ENCODE results near the gene AFMID. TPM values are rescaled to one million over a fixed set of nuclear protein-coding genes. Genes with fewer than 3 reads are reported as not detected.
A peak's percentile ranks its signal among the peaks of the same experiment; 100 is the strongest.

AFMID gene
- total and polyA plus RNA-seq, 2 of the 13 experiments (the other 11 are each of a cell fraction or from before 2014, with no cell fraction given), result 249 to 270 TPM

DNA sequence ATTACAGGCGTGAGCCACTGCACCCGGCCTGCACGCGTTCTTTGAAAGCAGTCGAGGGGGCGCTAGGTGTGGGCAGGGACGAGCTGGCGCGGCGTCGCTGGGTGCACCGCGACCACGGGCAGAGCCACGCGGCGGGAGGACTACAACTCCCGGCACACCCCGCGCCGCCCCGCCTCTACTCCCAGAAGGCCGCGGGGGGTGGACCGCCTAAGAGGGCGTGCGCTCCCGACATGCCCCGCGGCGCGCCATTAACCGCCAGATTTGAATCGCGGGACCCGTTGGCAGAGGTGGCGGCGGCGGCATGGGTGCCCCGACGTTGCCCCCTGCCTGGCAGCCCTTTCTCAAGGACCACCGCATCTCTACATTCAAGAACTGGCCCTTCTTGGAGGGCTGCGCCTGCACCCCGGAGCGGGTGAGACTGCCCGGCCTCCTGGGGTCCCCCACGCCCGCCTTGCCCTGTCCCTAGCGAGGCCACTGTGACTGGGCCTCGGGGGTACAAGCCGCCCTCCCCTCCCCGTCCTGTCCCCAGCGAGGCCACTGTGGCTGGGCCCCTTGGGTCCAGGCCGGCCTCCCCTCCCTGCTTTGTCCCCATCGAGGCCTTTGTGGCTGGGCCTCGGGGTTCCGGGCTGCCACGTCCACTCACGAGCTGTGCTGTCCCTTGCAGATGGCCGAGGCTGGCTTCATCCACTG, 27.0 kb downstream of the AFMID start, which contains the start of gene BIRC5 (continued):
- 0 out of 2 replicates have a peak, but pooled peaks have one; percentile 21 for TF ChIP-seq ZZZ3 (CRISPR knock-in tag; IDR thresholded peaks at IDR 0.05; ENCODE audit: borderline replicate concordance)
- TF ChIP-seq, protein P1, sequence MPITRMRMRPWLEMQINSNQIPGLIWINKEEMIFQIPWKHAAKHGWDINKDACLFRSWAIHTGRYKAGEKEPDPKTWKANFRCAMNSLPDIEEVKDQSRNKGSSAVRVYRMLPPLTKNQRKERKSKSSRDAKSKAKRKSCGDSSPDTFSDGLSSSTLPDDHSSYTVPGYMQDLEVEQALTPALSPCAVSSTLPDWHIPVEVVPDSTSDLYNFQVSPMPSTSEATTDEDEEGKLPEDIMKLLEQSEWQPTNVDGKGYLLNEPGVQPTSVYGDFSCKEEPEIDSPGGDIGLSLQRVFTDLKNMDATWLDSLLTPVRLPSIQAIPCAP (CRISPR knock-in tag; IDR thresholded peaks at IDR 0.05; ENCODE audit: low read depth), result no peak
- TF ChIP-seq SNAPC2 (CRISPR knock-in tag; IDR thresholded peaks at IDR 0.05), result peak; percentile 80; the same call in 1 of the 2 replicates
- TF ChIP-seq HDAC1 (CRISPR knock-in tag; IDR thresholded peaks at IDR 0.05), result peak; percentile 100
- TF ChIP-seq PPARG (CRISPR knock-in tag; conservative IDR thresholded peaks at IDR 0.05), result peak; percentile 52; the same call in 1 of the 2 replicates
- 0 out of 2 replicates have a peak, but pooled peaks have one; percentile 62 for TF ChIP-seq MED13 (CRISPR knock-in tag; IDR thresholded peaks at IDR 0.05)
- TF ChIP-seq, protein P2, sequence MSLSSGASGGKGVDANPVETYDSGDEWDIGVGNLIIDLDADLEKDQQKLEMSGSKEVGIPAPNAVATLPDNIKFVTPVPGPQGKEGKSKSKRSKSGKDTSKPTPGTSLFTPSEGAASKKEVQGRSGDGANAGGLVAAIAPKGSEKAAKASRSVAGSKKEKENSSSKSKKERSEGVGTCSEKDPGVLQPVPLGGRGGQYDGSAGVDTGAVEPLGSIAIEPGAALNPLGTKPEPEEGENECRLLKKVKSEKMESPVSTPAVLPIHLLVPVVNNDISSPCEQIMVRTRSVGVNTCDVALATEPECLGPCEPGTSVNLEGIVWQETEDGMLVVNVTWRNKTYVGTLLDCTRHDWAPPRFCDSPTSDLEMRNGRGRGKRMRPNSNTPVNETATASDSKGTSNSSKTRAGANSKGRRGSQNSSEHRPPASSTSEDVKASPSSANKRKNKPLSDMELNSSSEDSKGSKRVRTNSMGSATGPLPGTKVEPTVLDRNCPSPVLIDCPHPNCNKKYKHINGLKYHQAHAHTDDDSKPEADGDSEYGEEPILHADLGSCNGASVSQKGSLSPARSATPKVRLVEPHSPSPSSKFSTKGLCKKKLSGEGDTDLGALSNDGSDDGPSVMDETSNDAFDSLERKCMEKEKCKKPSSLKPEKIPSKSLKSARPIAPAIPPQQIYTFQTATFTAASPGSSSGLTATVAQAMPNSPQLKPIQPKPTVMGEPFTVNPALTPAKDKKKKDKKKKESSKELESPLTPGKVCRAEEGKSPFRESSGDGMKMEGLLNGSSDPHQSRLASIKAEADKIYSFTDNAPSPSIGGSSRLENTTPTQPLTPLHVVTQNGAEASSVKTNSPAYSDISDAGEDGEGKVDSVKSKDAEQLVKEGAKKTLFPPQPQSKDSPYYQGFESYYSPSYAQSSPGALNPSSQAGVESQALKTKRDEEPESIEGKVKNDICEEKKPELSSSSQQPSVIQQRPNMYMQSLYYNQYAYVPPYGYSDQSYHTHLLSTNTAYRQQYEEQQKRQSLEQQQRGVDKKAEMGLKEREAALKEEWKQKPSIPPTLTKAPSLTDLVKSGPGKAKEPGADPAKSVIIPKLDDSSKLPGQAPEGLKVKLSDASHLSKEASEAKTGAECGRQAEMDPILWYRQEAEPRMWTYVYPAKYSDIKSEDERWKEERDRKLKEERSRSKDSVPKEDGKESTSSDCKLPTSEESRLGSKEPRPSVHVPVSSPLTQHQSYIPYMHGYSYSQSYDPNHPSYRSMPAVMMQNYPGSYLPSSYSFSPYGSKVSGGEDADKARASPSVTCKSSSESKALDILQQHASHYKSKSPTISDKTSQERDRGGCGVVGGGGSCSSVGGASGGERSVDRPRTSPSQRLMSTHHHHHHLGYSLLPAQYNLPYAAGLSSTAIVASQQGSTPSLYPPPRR (CRISPR knock-in tag; IDR thresholded peaks at IDR 0.05; ENCODE audit: borderline replicate concordance), result peak; percentile 57; the same call in 1 of the 2 replicates
- TF ChIP-seq, protein P3, sequence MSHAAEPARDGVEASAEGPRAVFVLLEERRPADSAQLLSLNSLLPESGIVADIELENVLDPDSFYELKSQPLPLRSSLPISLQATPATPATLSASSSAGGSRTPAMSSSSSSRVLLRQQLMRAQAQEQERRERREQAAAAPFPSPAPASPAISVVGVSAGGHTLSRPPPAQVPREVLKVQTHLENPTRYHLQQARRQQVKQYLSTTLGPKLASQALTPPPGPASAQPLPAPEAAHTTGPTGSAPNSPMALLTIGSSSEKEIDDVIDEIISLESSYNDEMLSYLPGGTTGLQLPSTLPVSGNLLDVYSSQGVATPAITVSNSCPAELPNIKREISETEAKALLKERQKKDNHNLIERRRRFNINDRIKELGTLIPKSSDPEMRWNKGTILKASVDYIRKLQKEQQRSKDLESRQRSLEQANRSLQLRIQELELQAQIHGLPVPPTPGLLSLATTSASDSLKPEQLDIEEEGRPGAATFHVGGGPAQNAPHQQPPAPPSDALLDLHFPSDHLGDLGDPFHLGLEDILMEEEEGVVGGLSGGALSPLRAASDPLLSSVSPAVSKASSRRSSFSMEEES (CRISPR knock-in tag; IDR thresholded peaks at IDR 0.05), result peak; percentile 75
- TF ChIP-seq CEBPB (IDR thresholded peaks at IDR 0.05; ENCODE audit: borderline replicate concordance, low read depth, low read length), result no peak
- TF ChIP-seq ZNF589 (CRISPR knock-in tag; conservative IDR thresholded peaks at IDR 0.05), result peak; percentile 99
- TF ChIP-seq ZNF792 (CRISPR knock-in tag; IDR thresholded peaks at IDR 0.05), result peak; percentile 81
- peak; percentile 24; the same call in 1 of the 2 replicates for TF ChIP-seq GFI1 (CRISPR knock-in tag; IDR thresholded peaks at IDR 0.05; ENCODE audit: borderline replicate concordance)
- no peak for TF ChIP-seq MAFF (IDR thresholded peaks at IDR 0.05; ENCODE audit: low read depth, low read length)
- TF ChIP-seq, protein P4, sequence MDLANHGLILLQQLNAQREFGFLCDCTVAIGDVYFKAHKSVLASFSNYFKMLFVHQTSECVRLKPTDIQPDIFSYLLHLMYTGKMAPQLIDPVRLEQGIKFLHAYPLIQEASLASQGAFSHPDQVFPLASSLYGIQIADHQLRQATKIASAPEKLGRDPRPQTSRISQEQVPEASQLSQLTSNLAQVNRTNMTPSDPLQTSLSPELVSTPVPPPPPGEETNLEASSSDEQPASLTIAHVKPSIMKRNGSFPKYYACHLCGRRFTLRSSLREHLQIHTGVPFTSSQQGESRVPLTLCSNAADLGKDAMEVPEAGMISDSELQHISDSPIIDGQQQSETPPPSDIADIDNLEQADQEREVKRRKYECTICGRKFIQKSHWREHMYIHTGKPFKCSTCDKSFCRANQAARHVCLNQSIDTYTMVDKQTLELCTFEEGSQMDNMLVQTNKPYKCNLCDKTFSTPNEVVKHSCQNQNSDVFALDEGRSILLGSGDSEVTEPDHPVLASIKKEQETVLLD (CRISPR knock-in tag; IDR thresholded peaks at IDR 0.05; ENCODE audit: low read depth), result peak; percentile 84; the same call in 1 of the 2 replicates
- TF ChIP-seq, protein P5, sequence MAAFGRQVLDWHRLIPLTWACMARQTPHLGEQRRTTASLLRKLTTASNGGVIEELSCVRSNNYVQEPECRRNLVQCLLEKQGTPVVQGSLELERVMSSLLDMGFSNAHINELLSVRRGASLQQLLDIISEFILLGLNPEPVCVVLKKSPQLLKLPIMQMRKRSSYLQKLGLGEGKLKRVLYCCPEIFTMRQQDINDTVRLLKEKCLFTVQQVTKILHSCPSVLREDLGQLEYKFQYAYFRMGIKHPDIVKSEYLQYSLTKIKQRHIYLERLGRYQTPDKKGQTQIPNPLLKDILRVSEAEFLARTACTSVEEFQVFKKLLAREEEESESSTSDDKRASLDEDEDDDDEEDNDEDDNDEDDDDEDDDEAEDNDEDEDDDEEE (CRISPR knock-in tag; IDR thresholded peaks at IDR 0.05), result peak; percentile 55; the same call in 1 of the 2 replicates
- TF ChIP-seq ZEB1 (IDR thresholded peaks at IDR 0.05; ENCODE audit: insufficient replicate concordance, low read depth), result no peak
- 0 out of 2 replicates have a peak, but pooled peaks have one; percentile 89 for TF ChIP-seq ZNF101 (CRISPR knock-in tag; IDR thresholded peaks at IDR 0.05; ENCODE audit: borderline replicate concordance, low read depth)
- 0 out of 2 replicates have a peak, but pooled peaks have one; percentile 29 for TF ChIP-seq ADNP (CRISPR knock-in tag; IDR thresholded peaks at IDR 0.05)
- no peak for TF ChIP-seq TRIM24 (CRISPR knock-in tag; IDR thresholded peaks at IDR 0.05)
- peak; percentile 92 for TF ChIP-seq HOXA3 (CRISPR knock-in tag; IDR thresholded peaks at IDR 0.05)

Data from HepG2 (cell line).